HUES48 (cell line): ENCODE measurements around the gene CDC37L1.
"Not testable (repeated sequence)": the region's sequence is repeated elsewhere in the genome, so short reads cannot be mapped to it uniquely, and the experiment has no call there.

Source experiments
- H3K27ac ChIP-seq: one replicate; pipeline ENCODE4 v1.7.0; 2013; ENCODE audit warnings: low read depth, low read length, inconsistent platforms
- H3K27me3 ChIP-seq: 2 replicates; pipeline ENCODE4 v1.6.1; 2013; ENCODE audit warnings: mild to moderate bottlenecking, low read length; ENCODE audit not compliant: control insufficient read depth, insufficient read depth
- H3K36me3 ChIP-seq: 2 replicates; pipeline ENCODE4 v1.6.1; 2013; ENCODE audit warnings: low read length; ENCODE audit not compliant: control insufficient read depth, insufficient read depth
- H3K4me1 ChIP-seq: 2 replicates; pipeline ENCODE4 v1.6.1; 2013; ENCODE audit warnings: mild to moderate bottlenecking, low read length; ENCODE audit not compliant: control insufficient read depth, insufficient read depth
- H3K4me3 ChIP-seq: 2 replicates; pipeline ENCODE4 v1.5.1; 2013; ENCODE audit warnings: mild to moderate bottlenecking, low read depth, low read length
- H3K9ac ChIP-seq: 2 replicates; pipeline ENCODE4 v1.6.1; 2013; ENCODE audit warnings: mild to moderate bottlenecking, low read depth, low read length, moderate library complexity
- H3K9me3 ChIP-seq: 2 replicates; pipeline ENCODE4 v1.6.1; 2013; ENCODE audit warnings: low read length; ENCODE audit not compliant: control insufficient read depth, insufficient read depth

The CDC37L1 gene

DNA sequence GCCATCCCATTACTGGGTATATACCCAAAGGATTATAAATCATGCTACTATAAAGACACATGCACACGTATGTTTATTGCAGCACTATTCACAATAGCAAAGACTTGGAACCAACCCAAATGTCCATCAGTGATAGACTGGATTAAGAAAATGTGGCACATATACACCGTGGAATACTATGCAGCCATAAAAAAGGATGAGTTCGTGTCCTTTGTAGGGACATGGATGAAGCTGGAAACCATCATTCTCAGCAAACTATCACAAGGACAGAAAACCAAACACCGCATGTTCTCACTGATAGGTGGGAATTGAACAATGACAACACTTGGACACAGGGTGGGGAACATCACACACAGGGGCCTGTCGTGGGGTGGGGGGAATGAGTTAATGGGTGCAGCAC is 18.7 kb upstream of the CDC37L1 start:
- not testable (repeated sequence) for H3K4me3 ChIP-seq, H3K27ac ChIP-seq, H3K36me3 ChIP-seq, H3K9ac ChIP-seq, H3K27me3 ChIP-seq, H3K9me3 ChIP-seq
- H3K4me1 ChIP-seq = peaks cover 44% of the 10 kb centered on the region

DNA sequence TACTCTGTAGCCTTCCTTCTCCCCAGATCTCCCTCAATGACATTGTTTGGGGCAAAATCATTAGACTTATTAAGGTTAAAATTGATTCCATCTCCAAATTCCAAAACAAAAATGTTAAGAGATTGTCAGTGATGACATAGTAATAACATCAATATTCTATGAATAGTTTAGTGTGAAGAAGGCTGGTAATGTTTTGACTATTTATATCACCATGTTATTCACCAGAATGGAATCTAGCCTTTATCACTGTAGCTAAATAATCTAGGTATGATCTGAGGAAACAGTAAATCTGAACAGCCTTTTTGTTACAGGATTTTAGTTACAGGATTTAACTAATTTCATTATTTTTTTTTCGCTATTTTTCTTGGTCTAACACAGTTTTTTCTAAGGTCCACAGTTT is 18.2 kb upstream of the CDC37L1 start:
- H3K9ac ChIP-seq = no peak overlapping the region
- H3K27ac ChIP-seq = peak overlapping the region; percentile 54

DNA sequence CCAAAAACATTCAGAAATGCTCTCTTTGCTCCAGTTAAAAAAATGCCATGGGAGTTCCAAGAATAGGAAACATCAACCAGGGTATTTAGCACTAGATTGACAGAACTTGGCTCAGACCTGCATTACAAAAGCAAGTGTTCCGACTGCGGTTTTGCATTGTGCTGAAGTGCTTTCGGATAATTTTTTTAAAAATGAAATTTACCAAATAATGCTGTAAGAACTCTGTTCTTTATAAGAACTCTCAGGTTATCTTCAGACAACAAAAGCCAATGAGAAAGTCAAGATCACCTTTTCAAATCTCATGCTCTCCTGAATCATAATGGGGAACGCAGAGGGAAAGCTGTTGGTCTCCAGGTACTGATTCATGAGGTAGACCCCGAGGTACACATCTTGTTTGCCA is 17.8 kb upstream of the CDC37L1 start:
- peak overlapping the region; percentile 82 for H3K4me3 ChIP-seq
- H3K4me1 ChIP-seq = peaks cover 50% of the 10 kb centered on the region
- H3K9me3 ChIP-seq = no peaks in the 10 kb centered on the region
- H3K27ac ChIP-seq = peak overlapping the region; percentile 54
- no peaks in the 10 kb centered on the region for H3K36me3 ChIP-seq
- peaks cover 3% of the 10 kb centered on the region; the same call in 1 of the 2 replicates for H3K27me3 ChIP-seq
- peak overlapping the region; percentile 29; the same call in 1 of the 2 replicates for H3K9ac ChIP-seq

More for the DNA sequence above, 18.2 kb upstream of the CDC37L1 start:
- Histone ChIP-seq H3K27me3 (no peaks in the 10 kb centered on the region), H3K9me3 (no peaks in the 10 kb centered on the region), H3K4me3 (peak overlapping the region; percentile 82), H3K4me1 (peaks cover 49% of the 10 kb centered on the region), H3K36me3 (no peaks in the 10 kb centered on the region)

DNA sequence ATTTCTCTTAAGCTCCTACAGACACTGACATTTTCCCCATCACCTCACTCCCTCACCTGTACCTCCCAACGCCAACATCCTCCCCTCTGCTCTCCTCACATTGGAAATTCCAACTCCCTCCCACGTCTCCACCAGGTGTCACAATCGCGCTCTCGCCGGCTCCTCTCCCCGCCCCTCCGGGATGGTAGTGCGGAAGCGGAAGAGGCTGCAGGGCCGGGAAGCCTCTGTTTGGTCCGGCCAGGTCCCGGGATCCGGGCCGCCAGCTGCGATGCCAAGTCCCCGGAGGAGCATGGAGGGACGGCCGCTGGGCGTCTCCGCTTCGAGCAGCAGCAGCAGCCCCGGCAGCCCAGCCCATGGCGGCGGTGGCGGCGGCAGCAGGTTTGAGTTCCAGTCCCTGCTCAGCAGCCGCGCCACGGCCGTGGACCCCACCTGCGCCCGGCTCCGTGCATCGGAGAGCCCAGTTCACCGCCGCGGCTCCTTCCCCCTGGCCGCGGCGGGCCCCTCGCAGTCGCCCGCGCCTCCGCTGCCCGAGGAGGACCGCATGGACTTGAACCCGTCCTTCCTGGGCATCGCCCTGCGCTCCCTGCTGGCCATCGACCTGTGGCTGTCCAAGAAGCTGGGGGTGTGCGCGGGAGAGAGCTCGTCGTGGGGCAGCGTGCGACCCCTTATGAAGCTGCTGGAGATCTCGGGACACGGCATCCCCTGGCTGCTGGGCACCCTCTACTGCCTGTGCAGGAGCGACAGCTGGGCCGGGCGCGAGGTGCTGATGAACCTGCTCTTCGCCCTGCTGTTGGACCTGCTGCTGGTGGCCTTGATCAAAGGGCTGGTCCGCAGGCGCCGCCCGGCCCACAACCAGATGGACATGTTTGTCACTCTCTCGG is 17.0 kb upstream of the CDC37L1 start, which contains the start of gene PLPP6:
TSS of gene PLPP6 (plus strand) at position 187 of the 881 bp plus-strand sequence. CDS start at position 269, 82 bp downstream.
- H3K4me1 ChIP-seq = peaks cover 45% of the 10 kb centered on the region

DNA sequence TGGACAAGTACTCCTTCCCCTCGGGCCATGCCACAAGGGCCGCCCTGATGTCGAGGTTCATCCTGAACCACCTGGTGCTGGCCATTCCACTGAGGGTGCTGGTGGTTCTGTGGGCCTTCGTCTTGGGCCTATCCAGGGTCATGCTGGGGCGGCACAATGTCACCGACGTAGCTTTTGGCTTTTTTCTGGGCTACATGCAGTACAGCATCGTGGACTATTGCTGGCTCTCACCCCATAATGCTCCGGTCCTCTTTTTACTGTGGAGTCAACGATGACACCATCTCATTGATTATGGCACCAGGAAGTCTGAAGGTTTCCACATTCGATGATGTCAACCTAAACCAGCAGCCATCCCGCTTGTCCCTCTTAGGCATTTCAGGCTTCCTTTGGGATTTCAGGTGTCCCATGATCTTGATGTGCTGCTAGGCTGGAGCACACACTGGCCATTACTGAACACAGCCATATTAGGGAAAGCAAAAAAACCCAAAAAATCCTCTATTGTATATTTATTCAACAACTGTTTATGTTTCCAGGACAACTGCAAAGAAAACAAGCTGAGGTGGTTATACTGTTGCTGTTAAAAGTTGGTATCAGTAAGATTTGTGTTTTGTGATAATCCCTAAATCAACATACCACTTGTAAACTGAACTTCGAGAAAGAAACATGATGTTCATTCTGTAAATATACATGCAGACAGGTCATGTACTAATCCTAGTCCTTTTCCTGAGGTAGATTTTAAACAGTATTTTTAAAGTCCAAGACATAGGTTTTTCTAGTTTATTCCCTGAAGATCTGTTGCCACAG is 16.2 kb upstream of the CDC37L1 start:
- H3K4me3 ChIP-seq = peak overlapping the region; percentile 82
- H3K27me3 ChIP-seq = peaks cover 10% of the 10 kb centered on the region; the same call in 1 of the 2 replicates
- peaks cover 43% of the 10 kb centered on the region for H3K4me1 ChIP-seq
- H3K9ac ChIP-seq = 0 out of 2 replicates have a peak overlapping the region, but pooled peaks have one; percentile 84
- H3K36me3 ChIP-seq = no peaks in the 10 kb centered on the region
- H3K9me3 ChIP-seq = no peaks in the 10 kb centered on the region
- peak overlapping the region; percentile 81 for H3K27ac ChIP-seq

More for the DNA sequence above, 17.0 kb upstream of the CDC37L1 start, which contains the start of gene PLPP6:
- peaks cover 10% of the 10 kb centered on the region; the same call in 1 of the 2 replicates for H3K27me3 ChIP-seq
- H3K9ac ChIP-seq = peak within 1 kb of the TSS; percentile 84
- peak within 1 kb of the TSS; percentile 81 for H3K27ac ChIP-seq
- peak within 1 kb of the TSS; percentile 82 for H3K4me3 ChIP-seq
- no peaks in the 10 kb centered on the region for H3K9me3 ChIP-seq
- H3K36me3 ChIP-seq = no peaks in the 10 kb centered on the region

DNA sequence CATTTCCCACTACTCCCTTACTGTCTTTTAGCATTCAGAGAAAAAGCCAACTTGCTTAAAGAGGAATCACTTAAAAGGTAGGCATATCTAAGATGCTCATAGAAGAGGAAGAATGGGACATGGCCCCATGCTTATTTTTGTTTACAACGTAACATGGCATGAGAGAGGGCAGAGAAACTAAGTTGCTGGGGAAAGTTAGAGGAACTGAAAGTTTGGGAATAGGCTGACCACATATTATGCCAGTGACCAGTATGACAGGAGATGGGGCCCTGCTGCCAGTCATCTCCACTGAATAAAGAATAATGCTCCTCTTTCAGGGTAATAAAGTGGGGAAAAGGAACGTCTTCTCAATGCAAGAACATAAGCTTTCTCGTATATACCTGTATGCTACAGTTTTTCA is 15.4 kb upstream of the CDC37L1 start:
- peak overlapping the region; percentile 82; the same call in 1 of the 2 replicates for H3K4me3 ChIP-seq
- no peaks in the 10 kb centered on the region for H3K9me3 ChIP-seq
- H3K9ac ChIP-seq = no peak overlapping the region
- peaks cover 10% of the 10 kb centered on the region; the same call in 1 of the 2 replicates for H3K27me3 ChIP-seq
- H3K27ac ChIP-seq = no peak overlapping the region
- H3K36me3 ChIP-seq = no peaks in the 10 kb centered on the region
- H3K4me1 ChIP-seq = peaks cover 43% of the 10 kb centered on the region

DNA sequence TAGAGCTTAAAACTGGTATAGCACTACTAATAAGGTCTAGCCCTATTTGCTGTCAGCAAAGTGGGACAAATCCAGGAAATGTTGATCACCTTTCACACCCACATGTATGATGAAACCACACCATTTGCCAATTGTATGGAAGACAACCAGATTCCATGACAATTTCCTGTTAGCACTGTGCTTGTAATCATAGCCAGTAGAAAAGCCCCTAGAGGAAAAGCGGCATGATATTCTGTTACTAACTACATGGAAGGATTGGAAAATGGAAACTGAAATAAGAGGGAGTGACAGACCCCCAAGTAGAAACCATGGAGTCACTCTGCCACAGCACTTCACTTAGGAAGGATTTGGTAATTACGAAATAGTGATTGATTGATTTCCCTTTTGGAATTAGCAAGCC is 14.0 kb upstream of the CDC37L1 start:
- H3K9ac ChIP-seq = no peak overlapping the region
- H3K9me3 ChIP-seq = no peaks in the 10 kb centered on the region
- H3K4me1 ChIP-seq = peaks cover 44% of the 10 kb centered on the region
- peak overlapping the region; percentile 82 for H3K4me3 ChIP-seq
- H3K27ac ChIP-seq = peak overlapping the region; percentile 36
- peaks cover 10% of the 10 kb centered on the region; the same call in 1 of the 2 replicates for H3K27me3 ChIP-seq
- no peaks in the 10 kb centered on the region for H3K36me3 ChIP-seq

DNA sequence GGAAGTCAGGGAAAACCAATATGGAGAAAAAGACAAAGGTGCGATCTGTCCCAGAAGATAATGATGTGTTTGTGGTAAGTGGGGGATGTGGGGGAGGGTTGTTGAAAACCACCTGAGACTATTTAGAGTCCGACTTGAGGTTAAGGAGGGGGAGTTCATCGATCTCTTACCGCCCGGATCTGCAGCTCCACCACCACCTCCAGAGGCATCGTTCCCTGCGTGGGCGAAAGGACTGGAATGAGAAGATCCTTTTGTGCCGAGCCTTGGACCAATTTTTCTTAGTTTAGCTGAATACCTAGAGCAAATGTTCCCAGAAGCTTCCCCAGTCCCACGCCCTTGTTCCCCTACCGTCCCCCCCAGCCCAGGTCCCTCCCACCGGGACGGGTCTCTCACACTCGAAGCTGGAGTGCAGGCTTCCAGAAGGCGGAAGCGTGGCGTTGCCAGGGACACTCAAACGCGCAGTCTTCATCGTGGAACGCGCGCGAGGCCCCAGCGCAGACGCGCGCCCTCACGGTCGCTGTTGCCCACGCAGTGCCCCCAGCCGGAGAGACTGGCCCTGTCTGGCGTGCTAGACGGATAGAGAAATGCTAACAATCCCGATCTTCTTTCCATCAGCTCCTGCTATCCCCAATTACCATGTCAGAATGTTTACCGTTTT is 13.2 kb upstream of the CDC37L1 start, which contains the start of gene SPATA6L:
TSS of gene SPATA6L (minus strand) at position 439 of the 658 bp plus-strand sequence. CDS start at position 209, 230 bp downstream.
- peaks cover 10% of the 10 kb centered on the region; the same call in 1 of the 2 replicates for H3K27me3 ChIP-seq
- no peaks in the 10 kb centered on the region for H3K9me3 ChIP-seq
- H3K27ac ChIP-seq = peak within 1 kb of the TSS; percentile 36
- peaks cover 49% of the 10 kb centered on the region for H3K4me1 ChIP-seq
- H3K36me3 ChIP-seq = no peaks in the 10 kb centered on the region
- peak within 1 kb of the TSS; percentile 23; the same call in 1 of the 2 replicates for H3K9ac ChIP-seq
- H3K4me3 ChIP-seq = peak within 1 kb of the TSS; percentile 82

DNA sequence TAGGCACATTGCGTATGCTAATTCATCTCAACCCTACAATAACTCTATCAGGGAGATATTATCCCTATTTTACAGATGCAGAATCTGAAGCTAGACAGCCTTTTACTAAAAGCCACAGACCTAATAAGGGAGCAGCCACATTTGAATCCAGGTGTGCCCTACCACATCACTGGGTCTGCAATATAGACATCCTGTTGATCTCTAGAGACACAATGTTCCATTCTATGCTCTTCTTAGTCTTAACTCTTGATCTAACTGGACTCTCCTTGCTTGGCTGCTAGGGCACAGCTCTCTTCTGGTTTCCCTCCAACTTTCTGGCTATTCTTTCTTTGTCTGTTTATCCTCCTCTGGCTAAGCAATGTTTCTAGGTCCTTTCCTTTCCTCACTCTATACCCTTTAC is 11.7 kb upstream of the CDC37L1 start:
- Histone ChIP-seq H3K9ac (no peak overlapping the region), H3K4me1 (peaks cover 46% of the 10 kb centered on the region), H3K27ac (no peak overlapping the region), H3K27me3 (peaks cover 10% of the 10 kb centered on the region; the same call in 1 of the 2 replicates), H3K4me3 (no peak overlapping the region), H3K9me3 (no peaks in the 10 kb centered on the region), H3K36me3 (no peaks in the 10 kb centered on the region)

DNA sequence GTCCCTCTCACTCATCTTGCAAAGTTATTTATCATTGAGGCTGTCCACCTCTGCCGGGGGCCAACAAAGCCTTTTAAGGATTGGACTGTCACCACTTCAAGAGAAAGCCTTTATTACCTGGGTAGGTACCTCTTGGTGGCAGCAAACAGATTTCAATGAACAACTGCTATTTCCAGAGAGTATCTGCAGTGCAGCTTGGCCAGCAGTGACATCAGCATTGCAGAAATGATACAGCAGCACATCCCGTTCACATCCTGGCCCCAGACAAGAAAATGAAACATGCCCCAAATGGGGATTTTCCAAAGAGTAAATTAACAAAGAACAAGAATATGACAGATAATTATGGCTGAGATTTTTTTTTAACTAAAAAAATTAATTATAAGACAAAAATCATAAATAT is 10.8 kb upstream of the CDC37L1 start:
- Histone ChIP-seq H3K27ac (no peak overlapping the region), H3K4me1 (peaks cover 39% of the 10 kb centered on the region), H3K4me3 (no peak overlapping the region), H3K27me3 (peaks cover 10% of the 10 kb centered on the region; the same call in 1 of the 2 replicates), H3K36me3 (no peaks in the 10 kb centered on the region), H3K9me3 (no peaks in the 10 kb centered on the region), H3K9ac (no peak overlapping the region)
